GM21515 (cell line): Measurements from ENCODE around the gene COBL.

Source experiments
- ATAC-seq: cut with Tn5 transposase; IDR thresholded peaks from one replicate; pipeline ENCODE4 v1.9.1; 2021; ENCODE audit not compliant: unreplicated experiment

Gene COBL

GRCh38 chr7:51326656-51327286 lies 10.2 kb upstream of the COBL start:
- ATAC-seq, result no peak

GRCh38 chr7:51325908-51326307 lies 9.3 kb upstream of the COBL start:
- no peak for ATAC-seq

GRCh38 chr7:51325261-51325676 lies 8.7 kb upstream of the COBL start:
- ATAC-seq, result no peak

- ATAC-seq, result no peak
Measured at GRCh38 chr7:51324206-51324898, 7.7 kb upstream of the COBL start.

- ATAC-seq, result no peak
Measured at GRCh38 chr7:51321961-51322515, 5.4 kb upstream of the COBL start.

GRCh38 chr7:51318886-51319579 lies 2.4 kb upstream of the COBL start:
- no peak for ATAC-seq

GRCh38 chr7:51318001-51318400 lies 1.4 kb upstream of the COBL start:
- ATAC-seq, result no peak

- no peak for ATAC-seq
Measured at GRCh38 chr7:51317582-51317910, 937 bp upstream of the COBL start.

GRCh38 chr7:51316262-51316665 lies 345 bp downstream of the COBL start:
- no peak for ATAC-seq

GRCh38 chr7:51315393-51316261 lies 982 bp downstream of the COBL start:
- ATAC-seq, result no peak

- no peak for ATAC-seq
Measured at GRCh38 chr7:51314726-51315125, 1.9 kb downstream of the COBL start.

GRCh38 chr7:51313738-51314425 lies 2.7 kb downstream of the COBL start:
- no peak for ATAC-seq

- no peak for ATAC-seq
Measured at GRCh38 chr7:51312951-51313737, 3.5 kb downstream of the COBL start.

GRCh38 chr7:51311166-51311565 lies 5.4 kb downstream of the COBL start:
- no peak for ATAC-seq

GRCh38 chr7:51310131-51310583 lies 6.5 kb downstream of the COBL start:
- ATAC-seq, result no peak

- no peak for ATAC-seq
Measured at GRCh38 chr7:51309361-51310130, 7.1 kb downstream of the COBL start.

- ATAC-seq, result no peak
Measured at GRCh38 chr7:51308696-51309095, 7.9 kb downstream of the COBL start.

- ATAC-seq, result no peak
Measured at GRCh38 chr7:51308265-51308664, 8.3 kb downstream of the COBL start.

GRCh38 chr7:51307651-51308210 lies 8.9 kb downstream of the COBL start:
- no peak for ATAC-seq
